NT2/D1 (cell line): Measurements from ENCODE around the gene MSRB1.
"Not testable (repeated sequence)": the region's sequence is repeated elsewhere in the genome, so short reads cannot be mapped to it uniquely, and the experiment has no call there.

Experiments
- DNase-seq: peaks from one replicate; pipeline ENCODE4 v3.0.0-alpha.2; 2011; ENCODE audit warnings: low read depth, low spot score
- H3K27me3 ChIP-seq: 2 replicates; pipeline ENCODE4 v1.6.0; 2011; ENCODE audit warnings: mild to moderate bottlenecking; ENCODE audit not compliant: insufficient read length, insufficient read depth
- H3K36me3 ChIP-seq: 2 replicates; pipeline ENCODE4 v1.6.1; 2011; ENCODE audit warnings: mild to moderate bottlenecking, low read length, mixed read lengths; ENCODE audit not compliant: insufficient read depth, insufficient read length
- H3K4me1 ChIP-seq: 2 replicates; pipeline ENCODE4 v1.5.1; 2011; ENCODE audit not compliant: insufficient read depth, insufficient read length
- H3K4me3 ChIP-seq: 2 replicates; pipeline ENCODE4 v1.5.1; 2011; ENCODE audit warnings: low read depth; ENCODE audit not compliant: insufficient read length
- H3K9ac ChIP-seq: 2 replicates; pipeline ENCODE4 v1.6.0; 2011; ENCODE audit warnings: low read depth; ENCODE audit not compliant: insufficient read length
- H3K9me3 ChIP-seq: 2 replicates; pipeline ENCODE4 v1.5.1; 2011; ENCODE audit warnings: mild to moderate bottlenecking, low read length; ENCODE audit not compliant: insufficient read depth
- SUZ12 ChIP-seq: IDR thresholded peaks from 2 replicates; pipeline ENCODE4 v1.6.1; 2011; ENCODE audit not compliant: insufficient read length, insufficient read depth; ENCODE audit errors: extremely low read depth
- YY1 ChIP-seq: IDR thresholded peaks from 2 replicates; pipeline ENCODE4 v1.6.1; 2011; ENCODE audit not compliant: insufficient read length, insufficient read depth
- ZNF274 ChIP-seq: IDR thresholded peaks from 2 replicates; pipeline ENCODE4 v1.6.1; 2011; ENCODE audit warnings: mild to moderate bottlenecking, low read depth, low read length

Gene MSRB1

GRCh38 chr16:1903220-1903574 lies 39.8 kb downstream of the MSRB1 start:
- TF ChIP-seq YY1: no peak
- no peak for TF ChIP-seq SUZ12
- TF ChIP-seq ZNF274: no peak
- no peak overlapping the region for H3K4me3 ChIP-seq
- no peaks in the 10 kb centered on the region for H3K9me3 ChIP-seq
- no peak for DNase-seq
- H3K4me1 ChIP-seq: peaks cover 26% of the 10 kb centered on the region
- no peak overlapping the region for H3K9ac ChIP-seq
- H3K36me3 ChIP-seq: no peaks in the 10 kb centered on the region
- no peaks in the 10 kb centered on the region for H3K27me3 ChIP-seq

DNA sequence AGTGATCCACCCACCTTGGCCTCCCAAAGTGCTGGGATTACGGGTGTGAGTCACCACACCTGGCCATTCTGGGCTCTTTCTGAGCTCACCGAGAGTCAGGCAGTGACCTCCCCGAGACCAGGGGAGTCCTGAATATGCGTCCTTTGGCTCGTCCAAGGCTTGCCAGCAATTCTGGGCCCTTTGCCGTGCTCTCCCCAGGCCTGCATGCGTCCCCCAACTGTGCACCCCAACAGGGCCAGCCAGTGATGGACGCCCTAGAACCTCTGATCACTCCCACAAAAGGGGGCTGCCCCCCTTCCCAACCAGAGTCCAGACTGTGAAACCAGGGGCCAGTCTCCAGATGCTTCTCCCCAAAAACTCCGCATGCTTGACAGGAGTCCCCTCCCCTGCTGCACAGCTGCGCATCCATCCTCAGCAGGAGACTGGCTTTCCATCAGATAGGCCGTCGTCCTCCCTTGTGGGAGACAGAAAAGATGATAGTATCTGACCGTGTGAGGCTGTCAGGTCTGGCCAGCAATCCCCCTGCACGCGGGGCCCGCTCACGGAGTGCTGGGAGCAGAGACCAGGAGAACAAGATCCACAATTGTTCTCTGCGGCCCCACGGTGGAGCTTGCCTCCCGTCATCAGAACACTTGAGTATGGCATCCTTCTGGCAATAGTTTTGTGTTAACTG lies 40.3 kb downstream of the MSRB1 start:
- no peak overlapping the region for H3K4me3 ChIP-seq
- no peak for DNase-seq
- H3K36me3 ChIP-seq: no peaks in the 10 kb centered on the region
- no peak overlapping the region for H3K9ac ChIP-seq
- no peaks in the 10 kb centered on the region for H3K27me3 ChIP-seq
- peaks cover 23% of the 10 kb centered on the region for H3K4me1 ChIP-seq
- TF ChIP-seq YY1 (no peak), SUZ12 (no peak), ZNF274 (no peak)
- no peaks in the 10 kb centered on the region for H3K9me3 ChIP-seq

- Histone ChIP-seq H3K4me1 (peaks cover 12% of the 10 kb centered on the region), H3K27me3 (no peaks in the 10 kb centered on the region), H3K9me3 (no peaks in the 10 kb centered on the region), H3K9ac (no peak overlapping the region), H3K36me3 (no peaks in the 10 kb centered on the region), H3K4me3 (no peak overlapping the region)
- TF ChIP-seq ZNF274 (no peak), SUZ12 (no peak), YY1 (no peak)
- no peak for DNase-seq
These were observed 42.6 kb downstream of the MSRB1 start for GRCh38 chr16:1900452-1900774.

DNA sequence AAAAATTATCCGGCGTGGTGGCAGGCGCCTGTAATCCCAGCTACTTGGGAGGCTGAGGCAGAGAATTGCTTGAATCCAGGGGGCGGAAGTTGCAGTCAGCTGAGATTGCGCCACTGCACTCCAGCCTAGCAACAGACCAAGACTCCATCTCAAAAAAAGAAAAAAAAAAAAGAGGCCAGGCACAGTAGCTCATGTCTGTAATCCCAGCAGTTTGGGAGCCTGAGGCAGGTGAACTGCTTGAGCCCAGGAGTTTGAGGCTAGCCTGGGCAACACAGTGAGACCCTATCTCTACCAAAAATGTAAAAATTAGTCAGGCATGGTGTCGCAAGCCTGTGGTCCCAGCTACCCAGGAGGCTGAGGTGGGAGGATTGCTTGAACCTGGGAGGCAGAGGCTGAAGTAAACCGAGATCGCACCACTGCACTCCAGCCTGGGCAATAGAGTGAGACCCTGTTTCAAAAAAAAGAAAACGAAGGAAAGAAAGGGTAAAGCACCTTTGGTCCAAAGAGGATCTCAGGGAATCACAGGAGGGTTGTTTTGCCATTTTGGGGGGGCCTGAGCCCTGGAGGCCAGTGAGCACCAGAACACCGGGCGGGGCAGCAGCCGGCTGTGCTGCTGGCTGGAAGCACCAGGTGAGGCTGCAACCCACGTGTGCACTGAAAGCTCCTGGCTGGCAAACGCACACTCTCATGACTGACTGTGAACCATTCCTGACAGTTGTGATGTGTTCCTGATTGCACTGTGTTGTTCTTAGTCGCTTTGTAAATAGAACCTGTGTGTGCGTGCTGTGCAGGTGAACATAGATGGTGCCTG lies 43.2 kb downstream of the MSRB1 start:
- H3K9me3 ChIP-seq: no peaks in the 10 kb centered on the region
- H3K9ac ChIP-seq: no peak overlapping the region
- H3K4me1 ChIP-seq: peaks cover 12% of the 10 kb centered on the region
- TF ChIP-seq SUZ12: no peak
- no peak for TF ChIP-seq YY1
- no peak for TF ChIP-seq ZNF274
- H3K4me3 ChIP-seq: no peak overlapping the region
- H3K27me3 ChIP-seq: no peaks in the 10 kb centered on the region
- DNase-seq: no peak
- no peaks in the 10 kb centered on the region for H3K36me3 ChIP-seq

DNA sequence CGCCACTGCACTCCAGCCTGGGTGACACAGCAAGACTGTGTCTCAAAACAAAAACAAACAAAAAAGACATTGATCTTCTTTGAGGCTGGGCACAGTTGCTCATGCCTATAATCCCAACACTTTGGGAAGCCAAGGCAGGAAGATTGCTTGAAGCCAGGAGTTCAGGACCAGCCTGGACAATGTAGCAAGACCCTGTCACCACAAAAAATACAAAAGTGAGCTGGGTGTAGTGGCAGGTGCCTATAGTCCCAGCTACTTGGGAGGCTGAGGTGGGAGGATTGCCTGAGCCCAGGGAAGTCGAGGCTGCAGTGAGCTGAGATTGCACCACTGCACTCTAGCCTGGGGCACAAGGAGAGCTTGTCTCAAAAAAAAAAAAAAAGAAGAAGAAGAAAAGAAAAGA lies 45.3 kb downstream of the MSRB1 start:
- H3K27me3 ChIP-seq, DNase-seq, H3K4me3 ChIP-seq, H3K9ac ChIP-seq, H3K4me1 ChIP-seq, H3K9me3 ChIP-seq, H3K36me3 ChIP-seq: not testable (repeated sequence)

- no peak overlapping the region for H3K4me3 ChIP-seq
- TF ChIP-seq YY1 (no peak), ZNF274 (no peak), SUZ12 (no peak)
- DNase-seq: no peak
- no peak overlapping the region for H3K9ac ChIP-seq
- peaks cover 3% of the 10 kb centered on the region for H3K4me1 ChIP-seq
- no peaks in the 10 kb centered on the region for H3K27me3 ChIP-seq
- no peaks in the 10 kb centered on the region for H3K36me3 ChIP-seq
- no peaks in the 10 kb centered on the region for H3K9me3 ChIP-seq
These were observed 46.9 kb downstream of the MSRB1 start for GRCh38 chr16:1895949-1896675.

- no peaks in the 10 kb centered on the region for H3K9me3 ChIP-seq
- DNase-seq: no peak
- no peak overlapping the region for H3K9ac ChIP-seq
- H3K36me3 ChIP-seq: no peaks in the 10 kb centered on the region
- no peaks in the 10 kb centered on the region for H3K27me3 ChIP-seq
- no peaks in the 10 kb centered on the region for H3K4me1 ChIP-seq
- TF ChIP-seq ZNF274 (no peak), SUZ12 (no peak), YY1 (no peak)
- no peak overlapping the region for H3K4me3 ChIP-seq
These were observed 47.9 kb downstream of the MSRB1 start for GRCh38 chr16:1895068-1895467.
